K562 (cell line): ENCODE data around the gene WNK2. TPM values are rescaled to one million over a fixed set of nuclear protein-coding genes. Genes with fewer than 3 reads are reported as not detected.

ENCODE experiments used
- ATAC-seq: fragments of 200-7000 bp; cut with Tn5 transposase; 3 replicates; pipeline ENCODE4 v1.9.1; 2020; ENCODE audit warnings: moderate library complexity
- BruUV-seq: library from RNA; stranded (reverse); fragments of 400-500 nt; replicated peaks from 2 replicates; lab custom pipeline; 2021; lab: Mats Ljungman, UMichigan
- CTCF ChIA-PET: fragments of 300-600 bp; formaldehyde crosslinking; extraction: SDS; loops from one replicate; lab custom pipeline; 2021; ENCODE audit warnings: low intra/inter-chr PET ratio; lab: Yijun Ruan, JAX
- POLR2A ChIA-PET: fragments of 300-600, 350-650 bp; sonication (Branson Sonifier 250); formaldehyde crosslinking; extraction: SDS; loops from one replicate; lab custom pipeline; 2021; ENCODE audit warnings: antibody characterized with exemption, inconsistent platforms; lab: Yijun Ruan, JAX
- DNase-seq, 4 experiments: peaks; one replicate each; pipeline versions ENCODE4 v3.0.0 to v3.0.0-alpha.2; 2011 to 2018; ENCODE audit warnings: low spot score in 3 of 4, mixed read lengths in 3 of 4; ENCODE audit errors: extremely low read depth in 1 of 4
- FAIRE-seq: peaks from 2 replicates; lab custom pipeline; 2011; peaks lifted over from hg19 to GRCh38; lab: Jason Lieb, UNC
- H2AFZ ChIP-seq: 2 replicates; pipeline ENCODE4 v1.6.0; 2011; ENCODE audit warnings: low read depth, low read length, control low read depth, inconsistent platforms
- H3K27ac ChIP-seq: fragments of 200-600 bp; 3 replicates; pipeline ENCODE4 v1.8.0; 2011; ENCODE audit warnings: low read depth, mild to moderate bottlenecking, control low read depth, inconsistent platforms, low read length, moderate library complexity, mixed read lengths; ENCODE audit errors: extremely low read depth
- H3K27me3 ChIP-seq, 2 experiments: fragments of 300-600 bp in 1 of 2; 2 replicates in 1 of 2; 3 replicates in 1 of 2; pipeline versions ENCODE4 v1.6.0 to v1.8.0; 2011; ENCODE audit warnings: inconsistent platforms in 2 of 2, low read length in 2 of 2, mild to moderate bottlenecking in 1 of 2, mixed read lengths in 1 of 2, moderate library complexity in 1 of 2; ENCODE audit not compliant: control insufficient read depth in 2 of 2, insufficient read depth in 2 of 2
- H3K36me3 ChIP-seq: fragments of 300-600 bp; 3 replicates; pipeline ENCODE4 v1.8.0; 2011; ENCODE audit warnings: mild to moderate bottlenecking, low read length, inconsistent platforms; ENCODE audit not compliant: control insufficient read depth, insufficient read depth
- H3K4me1 ChIP-seq, 2 experiments: fragments of 200-600 bp in 1 of 2; replicated peaks in 1 of 2; 2 replicates in 1 of 2; 3 replicates in 1 of 2; pipeline versions ENCODE4 v1.5.1 to v1.8.0; 2011; ENCODE audit warnings: inconsistent platforms in 2 of 2, low read length in 2 of 2, mild to moderate bottlenecking in 1 of 2, mixed read lengths in 1 of 2, moderate library complexity in 1 of 2; ENCODE audit not compliant: control insufficient read depth in 2 of 2, insufficient read depth in 2 of 2
- H3K4me2 ChIP-seq: 2 replicates; pipeline ENCODE4 v1.6.1; 2011; ENCODE audit warnings: low read length, control low read depth, inconsistent platforms, mixed read lengths; ENCODE audit not compliant: insufficient read depth
- H3K4me3 ChIP-seq: fragments of 200-600 bp; sonication (generic), shearing (Covaris generic); 2 replicates; pipeline ENCODE4 v1.5.1; 2016; ENCODE audit warnings: control low read depth, inconsistent platforms
- H3K79me2 ChIP-seq: fragments of 200-600 bp; 3 replicates; pipeline ENCODE4 v1.8.0; 2011; ENCODE audit warnings: low read length, inconsistent platforms; ENCODE audit not compliant: control insufficient read depth, insufficient read depth
- H3K9ac ChIP-seq, 2 experiments: 2 replicates each; pipeline versions ENCODE4 v1.6.0 to v1.6.1; 2011; ENCODE audit warnings: low read depth in 2 of 2, low read length in 2 of 2, control low read depth in 1 of 2, inconsistent platforms in 1 of 2, mild to moderate bottlenecking in 1 of 2, mixed read lengths in 1 of 2; ENCODE audit not compliant: insufficient read depth in 1 of 2
- H3K9me1 ChIP-seq: one replicate; pipeline ENCODE4 v1.6.0; 2011; ENCODE audit warnings: inconsistent platforms, mild to moderate bottlenecking, low read length, moderate library complexity; ENCODE audit not compliant: control insufficient read depth, insufficient read depth
- H3K9me3 ChIP-seq: replicated peaks from 2 replicates; pipeline ENCODE4 v1.5.1; 2011; ENCODE audit warnings: low read depth, low read length, inconsistent platforms; ENCODE audit not compliant: control insufficient read depth, insufficient read depth
- H4K20me1 ChIP-seq: replicated peaks from 2 replicates; pipeline ENCODE4 v1.6.1; 2011; ENCODE audit warnings: low read length, inconsistent platforms, mixed read lengths; ENCODE audit not compliant: control insufficient read depth, insufficient read depth
- CAMTA2 ChIP-seq: fragments of 250-450 bp; sonication (Bioruptor Pico); conservative IDR thresholded peaks from 2 replicates; pipeline ENCODE4 v1.5.1; 2022
- KLF13 ChIP-seq: fragments of 450-650 bp; IDR thresholded peaks from 2 replicates; pipeline ENCODE4 v1.6.1; 2016; ENCODE audit warnings: missing genetic modification characterization, low read depth, mild to moderate bottlenecking, missing compliant biosample characterization, moderate library complexity, borderline replicate concordance
- NBN ChIP-seq: fragments of 450-650 bp; IDR thresholded peaks from 2 replicates; pipeline ENCODE4 v1.6.1; 2016; ENCODE audit warnings: low read depth, mild to moderate bottlenecking
- PHF21A ChIP-seq: fragments of 450-650 bp; IDR thresholded peaks from 2 replicates; pipeline ENCODE4 v1.6.1; 2017; ENCODE audit warnings: low read depth, borderline replicate concordance
- RFX1 ChIP-seq: fragments of 450-650 bp; IDR thresholded peaks from 2 replicates; pipeline ENCODE4 v1.6.1; 2016; ENCODE audit warnings: mild to moderate bottlenecking, moderate library complexity
- SMARCA5 ChIP-seq: fragments of 450-650 bp; IDR thresholded peaks from 2 replicates; pipeline ENCODE4 v1.6.1; 2016
- SP1 ChIP-seq: sonication (generic); formaldehyde crosslinking; IDR thresholded peaks from 2 replicates; pipeline ENCODE4 v1.8.1; 2022; ENCODE audit warnings: mild to moderate bottlenecking, missing genetic modification reagents
- ZC3H11A ChIP-seq: IDR thresholded peaks from 2 replicates; pipeline ENCODE4 v1.6.1; 2012; ENCODE audit warnings: low read depth, low read length, improper control_type of control experiment
- ZEB2 ChIP-seq: fragments of 450-650 bp; IDR thresholded peaks from 2 replicates; pipeline ENCODE4 v1.6.1; 2016
- ZKSCAN8 ChIP-seq: fragments of 200-800 bp; sonication (Bioruptor generic); IDR thresholded peaks from 2 replicates; pipeline ENCODE4 v1.6.1; 2016; ENCODE audit warnings: missing genetic modification characterization, missing compliant biosample characterization
- ZNF175 ChIP-seq: fragments of 200-800 bp; sonication (Bioruptor generic); IDR thresholded peaks from 2 replicates; pipeline ENCODE4 v1.6.1; 2016; ENCODE audit warnings: low read depth, mild to moderate bottlenecking, missing genetic modification characterization, missing compliant biosample characterization
- ZNF408 ChIP-seq: fragments of 250-450 bp; sonication (Bioruptor Pico); IDR thresholded peaks from 2 replicates; pipeline ENCODE4 v1.4.0; 2020; ENCODE audit warnings: low read depth, mild to moderate bottlenecking, moderate library complexity
- ZNF75A ChIP-seq: fragments of 450-650 bp; formaldehyde crosslinking; IDR thresholded peaks from 2 replicates; pipeline ENCODE4 v1.4.0; 2020; ENCODE audit warnings: mild to moderate bottlenecking
- WGBS: fragments of 100-300 bp; shearing (Covaris generic); methylation state at CpG from one replicate; pipeline ENCODE4 v1.1.6; 2016; ENCODE audit warnings: low coverage, mixed read lengths; ENCODE audit not compliant: insufficient coverage; ENCODE audit errors: missing lambda C conversion rate; 5-methylcytosine and 5-hydroxymethylcytosine counted together
- in situ Hi-C: fragments of 300-500 bp; cut with MboI; formaldehyde crosslinking; loops from 4 replicates; pipeline ENCODE4 v1.15.0; 2018; ENCODE audit warnings: inconsistent platforms, mixed read lengths
- intact Hi-C: fragments of 100-400 bp; cut with micrococcal nuclease; formaldehyde crosslinking; loops from 2 replicates; pipeline ENCODE4 v1.14.2; 2022
- polyA plus RNA-seq, 8 experiments: library from polyadenylated mRNA; depleted of rRNA in 4 of 8; stranded (reverse) in 5 of 8; unstranded in 3 of 8; fragments of >200 nt; fragmentation: Nextera tagmentation in 2 of 8; fragmentation: Illumina TruSeq in 1 of 8; extraction: Ambion mirVana in 2 of 8; extraction: Trizol in 1 of 8; gene quantifications; 2 replicates each; pipeline versions ENCODE4 v1.2.1 to v1.2.3, GENCODE V29; 2011 to 2014; ENCODE audit warnings: inconsistent platforms in 1 of 8, missing spikeins in 1 of 8
- total RNA-seq, 7 experiments: library from RNA; depleted of rRNA in 6 of 7; stranded (reverse); fragments of >200 nt in 6 of 7; fragmentation: Illumina TruSeq in 2 of 7; extraction: Trizol in 2 of 7; gene quantifications; 2 replicates each; pipeline versions ENCODE4 v1.2.1 to v1.2.3, GENCODE V29; 2011 to 2021; ENCODE audit warnings: low replicate concordance in 1 of 7
- TF ChIP-seq, protein P1 (sequence below), 2 experiments: fragments of 450-650 bp; IDR thresholded peaks; 2 replicates each; pipeline ENCODE4 v1.6.1; 2018; ENCODE audit warnings: mild to moderate bottlenecking in 2 of 2, low read depth in 1 of 2; ENCODE audit not compliant: partially characterized antibody in 2 of 2

WNK2 gene
- total and polyA plus RNA-seq, 9 of the 15 experiments (the other 6 are each of a cell fraction or from before 2014, with no cell fraction given), result 0.36 to 3.3 (median 0.64) TPM; not detected in 2

DNA sequence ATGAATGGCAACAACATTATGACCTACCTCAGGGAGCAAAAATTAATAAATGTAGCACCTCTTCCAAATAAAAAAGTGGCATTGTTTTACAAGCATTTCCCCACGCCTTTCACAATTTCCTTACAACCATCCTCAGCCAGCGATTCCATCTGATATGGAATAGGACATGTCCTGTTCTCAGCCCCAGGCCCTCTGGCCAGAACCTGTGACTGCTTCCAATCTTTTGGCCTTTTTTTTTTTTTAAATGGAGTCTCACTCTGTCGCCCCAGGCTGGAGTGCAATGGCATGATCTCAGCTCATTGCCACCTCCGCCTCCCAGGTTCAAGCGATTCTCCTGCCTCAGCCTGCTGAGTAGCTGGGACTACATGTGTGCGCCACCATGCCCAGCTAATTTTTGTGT is 16.8 kb upstream of the WNK2 start:
- Histone ChIP-seq H3K36me3 (no peaks in the 10 kb centered on the region), H3K9ac (peak overlapping the region in 1 of 2 experiments; percentile 6; a peak in 1 of 4 replicates), H3K27me3 (peaks cover 11 to 55% of the 10 kb centered on the region in 2 experiments; a peak in 4 of 5 replicates), H4K20me1 (peaks cover 5% of the 10 kb centered on the region; the same call in 1 of the 2 replicates)
- FAIRE-seq (no peak), DNase-seq (no peak)
- no peak for TF ChIP-seq ZNF408 (CRISPR knock-in tag)
- TF ChIP-seq ZNF175, result 0 out of 2 replicates have a peak, but pooled peaks have one; percentile 33
- TF ChIP-seq, all 486 proteins: peak for 1
- H3K4me1 ChIP-seq, result peaks cover 4 to 8% of the 10 kb centered on the region in 2 experiments; a peak in 3 of 5 replicates
- CTCF ChIA-PET, result no interaction called here
- in situ Hi-C loops (no loop called here), intact Hi-C loops (loop anchor here (10.0 kb wide), 1 partner anchor 398 kb away; no protein-coding TSS in a partner anchor)
- H2AFZ ChIP-seq, result no peak overlapping the region
- no peak for ATAC-seq
- no TSS peak for BruUV-seq
- H3K27ac ChIP-seq, result no peak overlapping the region
- no peaks in the 10 kb centered on the region for H3K9me3 ChIP-seq
- H3K4me2 ChIP-seq, result no peak overlapping the region
- H3K79me2 ChIP-seq, result no peaks in the 10 kb centered on the region
- no peak overlapping the region for H3K4me3 ChIP-seq
- POLR2A ChIA-PET, result interaction anchor here (1.1 kb wide), 1 partner anchor 151 kb away, joined by 3 read pairs; no protein-coding TSS in a partner anchor
- 21% methylated on average over 6 of the region's 6 CpGs for WGBS
- no peaks in the 10 kb centered on the region for H3K9me1 ChIP-seq

DNA sequence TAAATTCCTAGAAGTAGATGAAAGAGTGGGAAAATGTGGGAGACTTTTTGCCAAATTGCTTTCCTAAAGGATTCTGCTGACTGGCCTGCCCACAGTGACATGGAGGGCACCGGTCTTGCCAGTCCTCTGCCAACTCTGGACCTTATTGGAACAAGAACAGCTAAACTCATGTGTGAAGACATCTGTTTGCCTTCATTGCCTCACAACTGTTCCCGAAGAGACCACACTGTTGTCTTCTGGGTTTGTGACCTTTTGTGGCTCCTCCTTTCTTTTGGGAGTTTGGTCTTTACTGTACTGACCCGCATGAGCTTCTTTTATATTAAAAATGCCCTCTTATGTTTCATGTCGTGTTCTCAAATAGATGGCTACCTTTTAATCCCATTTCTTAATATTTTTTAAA is 16.1 kb upstream of the WNK2 start:
- no peak overlapping the region for H3K27ac ChIP-seq
- H3K4me2 ChIP-seq, result no peak overlapping the region
- WGBS, result 6% methylated on average over 4 of the region's 4 CpGs
- DNase-seq, result no peak
- intact Hi-C loops (loop anchor here (10.0 kb wide), 1 partner anchor 397 kb away; no protein-coding TSS in a partner anchor), in situ Hi-C loops (no loop called here)
- POLR2A ChIA-PET, result interaction anchor here (1.1 kb wide), 1 partner anchor 150 kb away, joined by 3 read pairs; no protein-coding TSS in a partner anchor
- no peaks in the 10 kb centered on the region for H3K79me2 ChIP-seq
- no peaks in the 10 kb centered on the region for H3K36me3 ChIP-seq
- BruUV-seq, result no TSS peak
- no peak overlapping the region for H3K9ac ChIP-seq
- CTCF ChIA-PET, result no interaction called here
- H2AFZ ChIP-seq, result no peak overlapping the region
- no peak for ATAC-seq
- FAIRE-seq, result no peak
- peaks cover 15 to 55% of the 10 kb centered on the region in 2 experiments for H3K27me3 ChIP-seq
- H3K9me3 ChIP-seq, result no peaks in the 10 kb centered on the region
- peaks cover 4 to 8% of the 10 kb centered on the region in 2 experiments; a peak in 3 of 5 replicates for H3K4me1 ChIP-seq
- no peak overlapping the region for H3K4me3 ChIP-seq
- H4K20me1 ChIP-seq, result peaks cover 3% of the 10 kb centered on the region; the same call in 1 of the 2 replicates
- H3K9me1 ChIP-seq, result no peaks in the 10 kb centered on the region
- TF ChIP-seq ZKSCAN8 (CRISPR knock-in tag) (no peak), CAMTA2 (CRISPR knock-in tag) (no peak), SP1 (CRISPR knock-in tag) (no peak), ZC3H11A (no peak), ZNF75A (CRISPR knock-in tag) (no peak), PHF21A (no peak), KLF13 (tag) (no peak), NBN (no peak), RFX1 (no peak), ZEB2 (no peak), SMARCA5 (no peak)
- TF ChIP-seq, protein P1, sequence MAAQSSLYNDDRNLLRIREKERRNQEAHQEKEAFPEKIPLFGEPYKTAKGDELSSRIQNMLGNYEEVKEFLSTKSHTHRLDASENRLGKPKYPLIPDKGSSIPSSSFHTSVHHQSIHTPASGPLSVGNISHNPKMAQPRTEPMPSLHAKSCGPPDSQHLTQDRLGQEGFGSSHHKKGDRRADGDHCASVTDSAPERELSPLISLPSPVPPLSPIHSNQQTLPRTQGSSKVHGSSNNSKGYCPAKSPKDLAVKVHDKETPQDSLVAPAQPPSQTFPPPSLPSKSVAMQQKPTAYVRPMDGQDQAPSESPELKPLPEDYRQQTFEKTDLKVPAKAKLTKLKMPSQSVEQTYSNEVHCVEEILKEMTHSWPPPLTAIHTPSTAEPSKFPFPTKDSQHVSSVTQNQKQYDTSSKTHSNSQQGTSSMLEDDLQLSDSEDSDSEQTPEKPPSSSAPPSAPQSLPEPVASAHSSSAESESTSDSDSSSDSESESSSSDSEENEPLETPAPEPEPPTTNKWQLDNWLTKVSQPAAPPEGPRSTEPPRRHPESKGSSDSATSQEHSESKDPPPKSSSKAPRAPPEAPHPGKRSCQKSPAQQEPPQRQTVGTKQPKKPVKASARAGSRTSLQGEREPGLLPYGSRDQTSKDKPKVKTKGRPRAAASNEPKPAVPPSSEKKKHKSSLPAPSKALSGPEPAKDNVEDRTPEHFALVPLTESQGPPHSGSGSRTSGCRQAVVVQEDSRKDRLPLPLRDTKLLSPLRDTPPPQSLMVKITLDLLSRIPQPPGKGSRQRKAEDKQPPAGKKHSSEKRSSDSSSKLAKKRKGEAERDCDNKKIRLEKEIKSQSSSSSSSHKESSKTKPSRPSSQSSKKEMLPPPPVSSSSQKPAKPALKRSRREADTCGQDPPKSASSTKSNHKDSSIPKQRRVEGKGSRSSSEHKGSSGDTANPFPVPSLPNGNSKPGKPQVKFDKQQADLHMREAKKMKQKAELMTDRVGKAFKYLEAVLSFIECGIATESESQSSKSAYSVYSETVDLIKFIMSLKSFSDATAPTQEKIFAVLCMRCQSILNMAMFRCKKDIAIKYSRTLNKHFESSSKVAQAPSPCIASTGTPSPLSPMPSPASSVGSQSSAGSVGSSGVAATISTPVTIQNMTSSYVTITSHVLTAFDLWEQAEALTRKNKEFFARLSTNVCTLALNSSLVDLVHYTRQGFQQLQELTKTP (IDR thresholded peaks at IDR 0.05; ENCODE audit: low read depth in 1 of 2, partially characterized antibody in 2 of 2), result no peak
